Activated T-cell treated with anti-CD3 and anti-CD28 coated beads for 24 hours (primary cell): Measurements from ENCODE around the gene DDR2.

ENCODE experiments used
- DNase-seq: peaks from one replicate; pipeline ENCODE4 v3.0.0-alpha.2; 2020; ENCODE audit warnings: low read depth

DDR2 gene

GRCh38 chr1:162672622-162673260 lies 40.5 kb downstream of the DDR2 start:
- no peak for DNase-seq

DNA sequence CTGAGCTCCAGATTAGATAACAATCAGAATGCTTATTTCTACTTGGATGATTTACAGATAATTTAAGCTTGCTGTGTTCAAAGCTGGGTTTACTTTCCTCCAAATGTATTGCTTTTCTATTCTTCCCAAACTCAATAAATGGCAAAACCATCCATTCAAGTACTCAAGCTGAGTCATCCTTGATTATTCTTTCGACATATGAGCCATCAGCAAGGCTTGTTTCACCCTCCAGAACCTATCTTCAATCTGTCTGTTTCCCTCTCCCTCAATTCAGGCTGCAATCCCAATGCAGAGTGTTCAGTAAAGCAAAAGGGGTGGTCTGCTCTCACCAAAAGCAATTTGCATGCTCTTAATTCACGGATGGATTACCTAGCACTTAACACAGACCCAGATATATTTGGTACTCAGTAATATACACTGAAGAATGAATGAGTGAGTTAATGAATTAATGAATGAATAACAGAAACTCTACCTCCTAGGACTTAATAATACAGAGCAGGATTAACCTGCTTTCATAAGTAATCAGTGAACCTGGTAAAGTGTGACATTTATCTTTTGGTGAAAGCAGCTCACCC lies 41.9 kb downstream of the DDR2 start:
- DNase-seq = no peak

DNA sequence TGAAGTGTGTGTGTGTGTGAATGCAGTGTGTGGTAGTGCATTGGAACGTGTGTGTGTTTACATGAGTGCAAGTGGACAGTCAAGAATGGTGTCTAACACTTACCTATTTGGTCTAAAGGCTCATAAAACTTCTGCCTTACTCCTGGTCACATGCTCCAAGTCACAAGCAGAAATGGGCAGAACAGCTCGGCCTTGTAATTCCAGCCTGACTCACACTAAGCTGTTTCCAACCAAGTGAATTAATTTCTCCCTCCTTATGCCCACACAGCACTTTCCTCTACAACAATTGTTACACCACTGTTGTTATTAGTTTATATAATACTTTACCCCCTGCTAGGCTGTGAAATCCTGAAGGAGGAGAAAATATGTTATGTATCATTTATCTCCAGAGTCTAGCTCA lies 43.8 kb downstream of the DDR2 start:
- no peak for DNase-seq

DNA sequence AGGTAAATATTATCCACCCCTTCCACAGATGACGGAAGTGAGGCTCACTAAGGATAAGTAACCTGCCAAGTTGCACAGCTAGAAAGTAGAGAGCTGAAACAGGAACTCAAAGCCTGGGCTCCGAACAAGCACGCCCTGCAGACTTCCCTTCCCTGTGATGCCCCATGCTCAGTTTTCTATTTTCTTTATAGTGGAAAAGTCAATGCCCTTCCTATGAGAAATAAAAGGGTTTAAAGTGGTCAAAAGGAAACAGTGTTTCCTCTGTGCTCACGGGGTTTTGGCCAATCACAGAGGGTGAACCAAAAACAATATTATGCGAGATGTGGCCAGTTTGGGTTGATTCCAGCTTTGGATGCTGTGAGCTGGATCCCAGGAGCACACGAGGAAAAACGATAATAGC lies 44.5 kb downstream of the DDR2 start:
- no peak for DNase-seq

DNA sequence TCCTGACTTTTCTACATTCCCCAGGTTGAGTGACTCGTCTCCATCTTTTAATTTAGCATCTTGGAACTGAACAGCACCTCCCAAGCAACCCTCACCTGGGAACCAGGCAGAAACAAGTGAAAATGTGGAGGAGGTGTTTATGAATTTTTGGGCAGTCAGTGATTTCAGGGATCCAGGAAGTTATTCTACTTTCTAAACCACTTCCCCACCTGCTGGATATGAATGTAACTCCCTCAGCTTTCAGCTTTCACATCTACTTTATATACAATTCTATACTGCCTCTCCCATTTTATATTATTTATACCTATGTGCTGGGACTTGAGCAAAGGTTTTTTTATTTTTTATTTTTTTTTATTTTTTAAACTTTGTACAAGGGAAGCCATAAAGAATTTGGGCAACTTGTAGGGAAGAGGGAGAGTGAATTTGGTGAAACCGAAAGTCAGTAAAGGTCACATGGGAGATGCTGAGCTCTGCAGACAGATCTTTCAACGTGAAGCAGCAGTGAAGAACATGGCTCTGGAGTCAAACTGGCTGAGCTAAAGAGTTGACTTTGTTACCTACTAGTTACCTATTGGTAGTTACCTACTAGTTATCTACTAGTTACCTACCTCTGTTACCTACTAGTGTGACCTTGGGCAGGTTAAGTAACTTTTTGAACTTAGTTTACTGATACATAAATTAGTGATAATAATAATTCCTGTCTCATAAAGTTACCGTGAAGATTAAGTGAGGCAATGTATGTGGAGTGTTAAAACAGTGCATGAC lies 45.5 kb downstream of the DDR2 start:
- no peak for DNase-seq

DNA sequence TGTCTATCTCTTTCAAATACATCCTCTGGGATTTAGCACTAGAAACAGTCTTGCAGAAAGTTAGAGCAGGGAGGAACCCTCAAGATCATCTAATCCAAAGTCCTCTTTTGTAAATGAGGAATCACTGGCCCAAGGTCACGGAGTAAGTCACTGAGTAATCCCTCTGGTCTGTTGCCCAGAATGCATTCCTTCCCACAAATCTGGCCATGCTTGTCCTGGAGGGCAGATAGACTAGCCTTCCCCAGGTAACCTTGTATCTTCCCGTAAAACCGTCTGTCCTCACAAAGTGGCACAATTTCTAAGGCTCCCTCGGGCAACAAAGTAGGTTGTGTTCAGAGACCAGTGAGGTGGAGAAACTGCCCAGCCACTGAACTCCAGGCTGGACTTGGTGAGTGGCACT lies 46.2 kb downstream of the DDR2 start:
- DNase-seq = no peak

- DNase-seq = no peak
Measured at GRCh38 chr1:162679298-162679697, 47.0 kb downstream of the DDR2 start.

DNA sequence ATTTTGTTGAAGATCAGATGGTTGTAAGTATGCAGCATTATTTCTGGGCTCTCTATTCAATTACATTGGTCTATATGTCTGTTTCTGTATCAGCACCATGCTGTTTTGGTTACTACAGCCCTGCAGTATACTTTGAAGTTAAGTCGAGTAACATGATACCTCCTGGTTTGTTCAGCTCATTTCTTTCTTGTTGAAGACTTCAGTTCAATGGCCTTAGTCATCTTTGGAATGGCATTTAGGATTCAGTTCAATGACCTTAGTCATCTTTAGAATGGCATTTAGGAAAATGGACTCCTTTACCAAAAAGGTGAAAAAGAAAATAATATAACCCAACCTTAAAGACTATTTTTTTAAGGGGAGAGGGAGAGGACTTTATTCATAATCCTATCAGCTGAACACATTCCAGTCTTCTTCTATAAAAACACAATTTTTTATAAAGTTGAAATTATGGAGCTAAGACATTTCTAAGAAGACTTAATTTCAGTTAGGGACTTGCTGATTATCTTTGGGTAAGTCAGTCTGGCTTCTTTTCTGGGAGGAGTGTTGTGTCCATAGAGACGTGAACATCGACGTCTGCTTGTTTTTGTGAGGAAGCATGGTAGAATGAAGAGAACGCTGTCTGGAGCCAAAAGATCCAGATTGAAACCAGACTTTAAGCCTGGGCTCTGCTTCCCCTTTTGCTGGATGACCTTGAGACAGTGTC lies 48.3 kb downstream of the DDR2 start:
- no peak for DNase-seq

DNA sequence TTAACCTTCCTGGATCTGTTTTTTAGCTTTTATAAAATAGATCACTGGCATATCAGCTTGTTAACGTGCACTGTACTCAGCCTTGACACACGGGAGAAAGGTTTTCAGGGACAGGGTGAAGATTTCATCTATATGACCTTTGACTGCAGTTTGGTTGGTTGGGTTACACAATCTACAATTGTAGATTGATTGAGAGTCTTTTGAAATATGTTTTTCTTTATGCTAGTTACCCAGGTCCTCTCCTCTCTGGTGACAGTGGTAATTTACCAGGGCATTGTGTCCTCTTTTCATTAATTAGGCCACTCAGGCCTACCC lies 48.8 kb downstream of the DDR2 start:
- DNase-seq = no peak

DNA sequence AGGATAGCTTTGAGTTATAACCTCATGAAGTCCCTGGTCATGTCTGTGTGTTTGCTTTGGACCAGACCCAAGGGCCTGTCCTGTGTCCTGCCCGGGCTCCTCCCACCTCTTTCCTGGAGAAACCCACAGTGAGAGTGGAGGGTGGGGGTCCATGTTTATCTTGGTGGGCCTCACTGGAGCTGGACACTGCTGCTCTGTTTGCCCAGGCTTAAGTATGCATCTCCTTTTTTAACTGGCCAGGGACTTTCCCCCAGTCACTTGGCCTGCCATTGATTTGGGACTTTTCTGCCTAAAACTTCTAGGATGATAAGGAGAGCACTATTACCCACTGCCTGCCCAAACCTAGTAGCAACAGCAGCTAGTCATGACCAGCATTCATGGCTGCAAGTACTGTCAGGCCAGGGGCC lies 49.8 kb downstream of the DDR2 start:
- no peak for DNase-seq

- no peak for DNase-seq
Measured at GRCh38 chr1:162687870-162688269, 55.6 kb downstream of the DDR2 start.

DNA sequence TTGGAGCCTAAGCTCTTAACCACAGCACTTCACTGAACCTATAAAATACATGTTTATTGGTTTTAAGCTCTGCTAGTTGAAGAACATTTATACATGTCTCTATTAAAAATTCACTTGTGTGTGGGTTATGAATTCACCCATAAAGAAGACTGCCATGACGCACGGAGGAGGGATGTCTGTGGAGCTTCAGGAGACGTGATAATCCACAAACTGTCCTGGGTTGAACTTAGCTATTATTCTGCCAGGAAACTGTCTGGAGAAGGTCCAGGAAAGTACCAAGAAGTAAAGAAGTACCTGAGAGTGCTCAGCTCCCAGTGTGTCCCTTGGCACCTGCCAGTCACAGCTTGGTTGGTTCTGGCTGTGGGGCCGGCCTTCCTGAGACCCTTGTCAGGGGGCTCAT lies 56.3 kb downstream of the DDR2 start:
- DNase-seq = no peak

DNA sequence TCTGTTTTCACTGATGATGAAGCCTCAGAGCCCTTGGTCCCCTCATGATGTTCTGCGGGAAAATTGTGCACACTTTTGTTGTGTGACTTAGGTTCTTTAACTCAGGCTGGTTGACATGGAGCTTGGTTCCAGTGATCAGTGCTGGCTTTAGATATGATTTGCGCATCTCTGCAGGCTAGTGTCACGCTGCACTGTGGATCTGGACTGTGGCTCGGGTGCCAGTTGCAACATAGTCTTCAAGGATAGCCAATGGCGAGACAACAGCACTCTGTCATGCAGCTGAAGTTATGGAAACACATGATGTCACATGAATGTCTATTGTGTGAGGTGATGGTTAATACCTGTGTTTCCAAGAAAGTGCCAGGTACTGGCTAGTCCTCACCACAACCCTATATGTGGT lies 56.7 kb downstream of the DDR2 start:
- DNase-seq = no peak

- DNase-seq = no peak
Measured at GRCh38 chr1:162689745-162690671, 57.7 kb downstream of the DDR2 start.

DNA sequence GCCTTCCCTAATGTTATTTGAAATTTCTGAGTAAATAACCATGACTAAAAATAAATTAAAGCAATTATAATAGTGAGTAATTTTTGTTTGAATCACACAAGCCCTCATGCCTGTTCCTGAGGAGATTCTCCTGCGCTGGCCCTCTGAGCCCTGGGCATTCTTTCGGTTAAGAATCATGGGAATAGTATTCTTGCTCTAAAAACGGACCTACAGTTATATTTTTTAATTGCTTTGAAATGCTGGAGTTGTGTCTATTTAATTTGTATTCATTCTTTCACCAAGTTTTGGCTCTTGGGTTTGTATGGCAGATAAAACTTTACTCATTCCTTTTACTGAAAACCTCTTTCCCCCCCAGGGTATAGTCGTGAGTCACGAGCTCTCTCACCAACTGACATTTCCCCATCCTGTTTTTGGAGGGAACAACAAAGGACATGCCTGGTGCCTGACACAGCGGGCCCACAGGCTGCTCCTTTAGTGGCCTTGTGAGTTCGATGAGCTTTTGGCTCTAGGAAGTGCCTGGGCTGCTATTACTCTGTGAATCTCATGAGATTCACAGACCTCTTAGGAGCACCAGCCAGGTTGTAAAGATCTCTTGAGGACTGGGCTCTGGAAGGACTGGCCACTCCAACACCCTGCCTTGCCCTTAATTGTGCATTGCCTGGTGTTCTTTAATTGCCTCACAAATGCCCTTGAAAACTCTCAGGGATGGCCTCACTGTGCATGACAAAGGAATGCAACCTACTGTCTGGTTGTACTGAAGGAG lies 58.6 kb downstream of the DDR2 start:
- no peak for DNase-seq

DNA sequence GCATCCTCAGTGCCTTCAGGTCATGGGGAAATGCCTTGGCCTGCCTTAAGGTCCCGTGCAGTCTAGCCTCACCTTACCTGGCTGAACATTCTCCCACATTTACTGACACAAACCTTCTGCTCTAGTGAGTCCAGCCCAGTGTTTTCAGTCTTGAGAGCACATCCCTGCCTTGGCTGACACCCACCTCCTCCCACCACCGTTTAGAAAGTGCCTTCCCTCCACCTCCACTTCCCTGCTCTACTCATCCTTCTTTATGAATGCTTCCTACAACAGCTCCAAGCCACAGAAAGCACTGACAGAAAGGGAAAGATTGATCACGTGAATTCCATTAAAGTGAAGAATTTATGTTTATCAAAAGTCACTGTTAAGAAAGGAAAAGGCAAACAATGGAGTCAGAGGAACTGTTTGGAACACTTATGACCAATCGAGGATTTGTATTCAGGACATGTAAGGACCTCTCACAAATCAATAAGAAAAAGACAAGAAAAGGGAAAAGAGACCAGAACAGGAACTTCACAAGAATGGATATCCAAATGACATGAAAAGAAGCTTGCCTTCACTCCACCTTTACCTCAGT lies 59.8 kb downstream of the DDR2 start:
- no peak for DNase-seq

GRCh38 chr1:162694911-162695310 lies 62.6 kb downstream of the DDR2 start:
- DNase-seq = no peak

DNA sequence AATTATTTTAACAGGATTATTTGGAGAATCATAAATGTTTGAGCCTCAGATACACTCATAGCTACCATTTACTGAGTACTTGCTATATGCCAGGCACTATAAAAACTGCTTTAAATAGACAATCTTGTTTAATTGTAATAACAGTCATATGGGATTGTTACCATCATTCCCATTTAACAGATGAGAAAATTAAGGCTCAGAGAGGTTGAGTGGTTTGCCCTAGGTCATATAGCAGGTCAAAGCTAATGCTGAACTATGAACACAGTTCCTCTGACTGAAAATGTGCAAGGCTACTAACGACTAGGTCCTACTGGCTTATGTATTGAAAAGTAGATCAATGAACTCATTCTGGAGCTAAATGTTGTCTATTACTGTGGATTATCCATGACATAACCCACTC lies 63.4 kb downstream of the DDR2 start:
- no peak for DNase-seq

- no peak for DNase-seq
Measured at GRCh38 chr1:162696286-162696862, 64.1 kb downstream of the DDR2 start.

- no peak for DNase-seq
Measured at GRCh38 chr1:162697140-162697895, 65.1 kb downstream of the DDR2 start.
